ENCODE results near the gene COA8. TPM values are rescaled to one million over a fixed set of nuclear protein-coding genes. Genes with fewer than 3 reads are reported as not detected.
A peak's percentile ranks its signal among the peaks of the same experiment; 100 is the strongest.

Gene COA8
- total and polyA plus RNA-seq, 2 of the 13 experiments (the other 11 are each of a cell fraction or from before 2014, with no cell fraction given), result 10.9 to 25.1 TPM

DNA sequence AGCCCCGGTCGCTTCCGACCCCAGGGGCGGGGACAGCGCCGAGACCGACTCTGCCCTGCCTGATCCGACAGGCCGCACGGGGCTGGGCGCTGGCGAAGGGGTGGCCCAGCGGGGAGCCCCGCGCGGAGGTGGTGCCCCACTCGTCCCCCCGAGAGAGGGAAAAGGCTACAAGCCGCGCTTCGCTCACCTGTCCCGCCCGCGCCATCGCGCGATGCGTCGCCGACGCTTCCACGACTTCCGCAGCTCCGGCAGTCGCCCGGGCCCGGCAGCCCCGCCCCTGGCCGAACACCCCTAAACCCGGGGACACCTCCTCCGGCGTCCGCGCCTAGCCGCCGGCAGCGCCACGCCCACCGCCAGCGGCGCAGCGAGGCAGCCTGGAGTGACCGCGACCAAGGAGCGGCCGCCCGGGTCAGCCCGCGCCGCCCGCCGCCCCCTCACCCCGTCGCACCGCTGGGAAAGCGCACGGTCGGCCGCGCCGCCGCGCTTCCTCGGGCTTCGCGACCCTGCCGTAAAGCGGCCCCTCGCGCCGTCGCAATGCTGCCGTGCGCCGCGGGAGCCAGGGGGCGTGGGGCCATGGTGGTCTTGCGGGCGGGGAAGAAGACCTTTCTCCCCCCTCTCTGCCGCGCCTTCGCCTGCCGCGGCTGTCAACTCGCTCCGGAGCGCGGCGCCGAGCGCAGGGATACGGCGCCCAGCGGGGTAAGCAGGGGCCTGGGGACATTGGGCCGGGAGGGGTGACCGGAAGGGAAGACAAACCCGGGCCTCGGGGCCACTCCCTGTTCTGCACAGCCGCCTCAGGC is at the start of gene COA8, which contains the start of gene BAG5 (continued):
- TF ChIP-seq, protein P1, sequence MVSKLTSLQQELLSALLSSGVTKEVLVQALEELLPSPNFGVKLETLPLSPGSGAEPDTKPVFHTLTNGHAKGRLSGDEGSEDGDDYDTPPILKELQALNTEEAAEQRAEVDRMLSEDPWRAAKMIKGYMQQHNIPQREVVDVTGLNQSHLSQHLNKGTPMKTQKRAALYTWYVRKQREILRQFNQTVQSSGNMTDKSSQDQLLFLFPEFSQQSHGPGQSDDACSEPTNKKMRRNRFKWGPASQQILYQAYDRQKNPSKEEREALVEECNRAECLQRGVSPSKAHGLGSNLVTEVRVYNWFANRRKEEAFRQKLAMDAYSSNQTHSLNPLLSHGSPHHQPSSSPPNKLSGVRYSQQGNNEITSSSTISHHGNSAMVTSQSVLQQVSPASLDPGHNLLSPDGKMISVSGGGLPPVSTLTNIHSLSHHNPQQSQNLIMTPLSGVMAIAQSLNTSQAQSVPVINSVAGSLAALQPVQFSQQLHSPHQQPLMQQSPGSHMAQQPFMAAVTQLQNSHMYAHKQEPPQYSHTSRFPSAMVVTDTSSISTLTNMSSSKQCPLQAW (CRISPR knock-in tag; IDR thresholded peaks at IDR 0.05), result peak; percentile 54; the same call in 1 of the 2 replicates
- TF ChIP-seq DMAP1 (CRISPR knock-in tag; IDR thresholded peaks at IDR 0.05) (peak; percentile 80), DNMT3B (CRISPR knock-in tag; conservative IDR thresholded peaks at IDR 0.05) (no peak), ATRX (CRISPR knock-in tag; IDR thresholded peaks at IDR 0.05; ENCODE audit: borderline replicate concordance) (no peak), GFI1 (CRISPR knock-in tag; IDR thresholded peaks at IDR 0.05; ENCODE audit: borderline replicate concordance) (no peak)
- TF ChIP-seq, protein P2, sequence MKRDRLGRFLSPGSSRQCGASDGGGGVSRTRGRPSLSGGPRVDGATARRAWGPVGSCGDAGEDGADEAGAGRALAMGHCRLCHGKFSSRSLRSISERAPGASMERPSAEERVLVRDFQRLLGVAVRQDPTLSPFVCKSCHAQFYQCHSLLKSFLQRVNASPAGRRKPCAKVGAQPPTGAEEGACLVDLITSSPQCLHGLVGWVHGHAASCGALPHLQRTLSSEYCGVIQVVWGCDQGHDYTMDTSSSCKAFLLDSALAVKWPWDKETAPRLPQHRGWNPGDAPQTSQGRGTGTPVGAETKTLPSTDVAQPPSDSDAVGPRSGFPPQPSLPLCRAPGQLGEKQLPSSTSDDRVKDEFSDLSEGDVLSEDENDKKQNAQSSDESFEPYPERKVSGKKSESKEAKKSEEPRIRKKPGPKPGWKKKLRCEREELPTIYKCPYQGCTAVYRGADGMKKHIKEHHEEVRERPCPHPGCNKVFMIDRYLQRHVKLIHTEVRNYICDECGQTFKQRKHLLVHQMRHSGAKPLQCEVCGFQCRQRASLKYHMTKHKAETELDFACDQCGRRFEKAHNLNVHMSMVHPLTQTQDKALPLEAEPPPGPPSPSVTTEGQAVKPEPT (CRISPR knock-in tag; IDR thresholded peaks at IDR 0.05; ENCODE audit: low read depth), result 0 out of 2 replicates have a peak, but pooled peaks have one; percentile 43
- TF ChIP-seq, protein P3, sequence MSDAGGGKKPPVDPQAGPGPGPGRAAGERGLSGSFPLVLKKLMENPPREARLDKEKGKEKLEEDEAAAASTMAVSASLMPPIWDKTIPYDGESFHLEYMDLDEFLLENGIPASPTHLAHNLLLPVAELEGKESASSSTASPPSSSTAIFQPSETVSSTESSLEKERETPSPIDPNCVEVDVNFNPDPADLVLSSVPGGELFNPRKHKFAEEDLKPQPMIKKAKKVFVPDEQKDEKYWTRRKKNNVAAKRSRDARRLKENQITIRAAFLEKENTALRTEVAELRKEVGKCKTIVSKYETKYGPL (CRISPR knock-in tag; IDR thresholded peaks at IDR 0.05), result no peak
- TF ChIP-seq, protein P4, sequence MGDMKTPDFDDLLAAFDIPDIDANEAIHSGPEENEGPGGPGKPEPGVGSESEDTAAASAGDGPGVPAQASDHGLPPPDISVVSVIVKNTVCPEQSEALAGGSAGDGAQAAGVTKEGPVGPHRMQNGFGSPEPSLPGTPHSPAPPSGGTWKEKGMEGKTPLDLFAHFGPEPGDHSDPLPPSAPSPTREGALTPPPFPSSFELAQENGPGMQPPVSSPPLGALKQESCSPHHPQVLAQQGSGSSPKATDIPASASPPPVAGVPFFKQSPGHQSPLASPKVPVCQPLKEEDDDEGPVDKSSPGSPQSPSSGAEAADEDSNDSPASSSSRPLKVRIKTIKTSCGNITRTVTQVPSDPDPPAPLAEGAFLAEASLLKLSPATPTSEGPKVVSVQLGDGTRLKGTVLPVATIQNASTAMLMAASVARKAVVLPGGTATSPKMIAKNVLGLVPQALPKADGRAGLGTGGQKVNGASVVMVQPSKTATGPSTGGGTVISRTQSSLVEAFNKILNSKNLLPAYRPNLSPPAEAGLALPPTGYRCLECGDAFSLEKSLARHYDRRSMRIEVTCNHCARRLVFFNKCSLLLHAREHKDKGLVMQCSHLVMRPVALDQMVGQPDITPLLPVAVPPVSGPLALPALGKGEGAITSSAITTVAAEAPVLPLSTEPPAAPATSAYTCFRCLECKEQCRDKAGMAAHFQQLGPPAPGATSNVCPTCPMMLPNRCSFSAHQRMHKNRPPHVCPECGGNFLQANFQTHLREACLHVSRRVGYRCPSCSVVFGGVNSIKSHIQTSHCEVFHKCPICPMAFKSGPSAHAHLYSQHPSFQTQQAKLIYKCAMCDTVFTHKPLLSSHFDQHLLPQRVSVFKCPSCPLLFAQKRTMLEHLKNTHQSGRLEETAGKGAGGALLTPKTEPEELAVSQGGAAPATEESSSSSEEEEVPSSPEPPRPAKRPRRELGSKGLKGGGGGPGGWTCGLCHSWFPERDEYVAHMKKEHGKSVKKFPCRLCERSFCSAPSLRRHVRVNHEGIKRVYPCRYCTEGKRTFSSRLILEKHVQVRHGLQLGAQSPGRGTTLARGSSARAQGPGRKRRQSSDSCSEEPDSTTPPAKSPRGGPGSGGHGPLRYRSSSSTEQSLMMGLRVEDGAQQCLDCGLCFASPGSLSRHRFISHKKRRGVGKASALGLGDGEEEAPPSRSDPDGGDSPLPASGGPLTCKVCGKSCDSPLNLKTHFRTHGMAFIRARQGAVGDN (CRISPR knock-in tag; IDR thresholded peaks at IDR 0.05), result peak; percentile 65
- TF ChIP-seq, protein P5, sequence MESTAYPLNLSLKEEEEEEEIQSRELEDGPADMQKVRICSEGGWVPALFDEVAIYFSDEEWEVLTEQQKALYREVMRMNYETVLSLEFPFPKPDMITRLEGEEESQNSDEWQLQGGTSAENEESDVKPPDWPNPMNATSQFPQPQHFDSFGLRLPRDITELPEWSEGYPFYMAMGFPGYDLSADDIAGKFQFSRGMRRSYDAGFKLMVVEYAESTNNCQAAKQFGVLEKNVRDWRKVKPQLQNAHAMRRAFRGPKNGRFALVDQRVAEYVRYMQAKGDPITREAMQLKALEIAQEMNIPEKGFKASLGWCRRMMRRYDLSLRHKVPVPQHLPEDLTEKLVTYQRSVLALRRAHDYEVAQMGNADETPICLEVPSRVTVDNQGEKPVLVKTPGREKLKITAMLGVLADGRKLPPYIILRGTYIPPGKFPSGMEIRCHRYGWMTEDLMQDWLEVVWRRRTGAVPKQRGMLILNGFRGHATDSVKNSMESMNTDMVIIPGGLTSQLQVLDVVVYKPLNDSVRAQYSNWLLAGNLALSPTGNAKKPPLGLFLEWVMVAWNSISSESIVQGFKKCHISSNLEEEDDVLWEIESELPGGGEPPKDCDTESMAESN (CRISPR knock-in tag; conservative IDR thresholded peaks at IDR 0.05), result 0 out of 2 replicates have a peak, but pooled peaks have one; percentile 7
- TF ChIP-seq, protein P6, sequence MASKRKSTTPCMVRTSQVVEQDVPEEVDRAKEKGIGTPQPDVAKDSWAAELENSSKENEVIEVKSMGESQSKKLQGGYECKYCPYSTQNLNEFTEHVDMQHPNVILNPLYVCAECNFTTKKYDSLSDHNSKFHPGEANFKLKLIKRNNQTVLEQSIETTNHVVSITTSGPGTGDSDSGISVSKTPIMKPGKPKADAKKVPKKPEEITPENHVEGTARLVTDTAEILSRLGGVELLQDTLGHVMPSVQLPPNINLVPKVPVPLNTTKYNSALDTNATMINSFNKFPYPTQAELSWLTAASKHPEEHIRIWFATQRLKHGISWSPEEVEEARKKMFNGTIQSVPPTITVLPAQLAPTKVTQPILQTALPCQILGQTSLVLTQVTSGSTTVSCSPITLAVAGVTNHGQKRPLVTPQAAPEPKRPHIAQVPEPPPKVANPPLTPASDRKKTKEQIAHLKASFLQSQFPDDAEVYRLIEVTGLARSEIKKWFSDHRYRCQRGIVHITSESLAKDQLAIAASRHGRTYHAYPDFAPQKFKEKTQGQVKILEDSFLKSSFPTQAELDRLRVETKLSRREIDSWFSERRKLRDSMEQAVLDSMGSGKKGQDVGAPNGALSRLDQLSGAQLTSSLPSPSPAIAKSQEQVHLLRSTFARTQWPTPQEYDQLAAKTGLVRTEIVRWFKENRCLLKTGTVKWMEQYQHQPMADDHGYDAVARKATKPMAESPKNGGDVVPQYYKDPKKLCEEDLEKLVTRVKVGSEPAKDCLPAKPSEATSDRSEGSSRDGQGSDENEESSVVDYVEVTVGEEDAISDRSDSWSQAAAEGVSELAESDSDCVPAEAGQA (IDR thresholded peaks at IDR 0.05; ENCODE audit: low read depth), result peak; percentile 36; the same call in 1 of the 2 replicates
- TF ChIP-seq, protein P6 (CRISPR knock-in tag; IDR thresholded peaks at IDR 0.05; ENCODE audit: borderline replicate concordance), result no peak

All from HepG2 (cell line).